ENCODE data around the gene FARS2. TPM values are rescaled to one million over a fixed set of nuclear protein-coding genes. Genes with fewer than 3 reads are reported as not detected.

FARS2 gene
- total and polyA plus RNA-seq, 2 donors (not counting 1 experiment from before 2014, with no cell fraction given) = 33.0 to 35.5 TPM

- no peaks in the 10 kb centered on the region for H3K9me3 ChIP-seq (ENCODE audit: control extremely low read depth in 1 of 3, control insufficient read depth in 2 of 3, insufficient read depth in 1 of 3, low read length in 2 of 3)
- no peaks in the 10 kb centered on the region for H3K9me3 Mint-ChIP-seq (ENCODE audit: insufficient read depth)
- ChIA-PET POLR2A (no interaction called here), CTCF (interaction anchor here (0.6 to 7.6 kb wide), 2 partner anchors 165 to 248 kb away, joined by 3 to 192 read pairs; no protein-coding TSS in a partner anchor)
- no peaks in the 10 kb centered on the region for H3K27me3 ChIP-seq (replicated peaks in 1 of 4; ENCODE audit: control extremely low read depth in 1 of 4, control insufficient read depth in 3 of 4, insufficient read depth in 4 of 4, low read length in 3 of 4)
- H3K4me3 ChIP-seq (ENCODE audit: control extremely low read depth in 1 of 5, extremely low read depth in 1 of 5, insufficient read depth in 1 of 5, low read depth in 2 of 5, low read length in 4 of 5) = no peak overlapping the region
- H3K27ac Mint-ChIP-seq = no peak overlapping the region
- no peak overlapping the region for H3K4me3 Mint-ChIP-seq
- ATAC-seq (ENCODE audit: low read depth) (no peak), DNase-seq (no peak)
- no peak overlapping the region for H3K9ac ChIP-seq (ENCODE audit: low read length)
- H3K79me2 ChIP-seq (ENCODE audit: control insufficient read depth, insufficient read depth, low read length) = peaks cover 72% of the 10 kb centered on the region
- H3K4me2 ChIP-seq (replicated peaks; ENCODE audit: low read depth, low read length, poor library complexity, severe bottlenecking) = no peak overlapping the region
- H3K27me3 Mint-ChIP-seq = no peaks in the 10 kb centered on the region
- H4K20me1 ChIP-seq (ENCODE audit: control insufficient read depth, insufficient read depth, low read length, poor library complexity, severe bottlenecking) = peaks cover 16% of the 10 kb centered on the region
- H2AFZ ChIP-seq (ENCODE audit: insufficient read depth, low read depth, low read length, poor library complexity, severe bottlenecking) = no peak overlapping the region
- peaks cover 9 to 15% of the 10 kb centered on the region in 2 donors for H3K4me1 ChIP-seq (ENCODE audit: control insufficient read depth in 2 of 2, insufficient read depth in 2 of 2, low read length in 2 of 2)
- H3K27ac ChIP-seq (ENCODE audit: low read length in 2 of 2) = no peak overlapping the region
- H3K36me3 ChIP-seq (replicated peaks in 1 of 2; ENCODE audit: control extremely low read depth in 1 of 2, control insufficient read depth in 1 of 2, extremely low read depth in 1 of 2, insufficient read depth in 2 of 2, low read length in 1 of 2) = peaks cover 0 to 2% of the 10 kb centered on the region in 2 experiments
- peaks cover 19% of the 10 kb centered on the region for H3K4me1 Mint-ChIP-seq
- TF ChIP-seq EZH2 (IDR thresholded peaks at IDR 0.05; ENCODE audit: borderline replicate concordance, insufficient read depth, low read depth, low read length, poor library complexity, severe bottlenecking) = no peak
- TF ChIP-seq, protein P1, sequence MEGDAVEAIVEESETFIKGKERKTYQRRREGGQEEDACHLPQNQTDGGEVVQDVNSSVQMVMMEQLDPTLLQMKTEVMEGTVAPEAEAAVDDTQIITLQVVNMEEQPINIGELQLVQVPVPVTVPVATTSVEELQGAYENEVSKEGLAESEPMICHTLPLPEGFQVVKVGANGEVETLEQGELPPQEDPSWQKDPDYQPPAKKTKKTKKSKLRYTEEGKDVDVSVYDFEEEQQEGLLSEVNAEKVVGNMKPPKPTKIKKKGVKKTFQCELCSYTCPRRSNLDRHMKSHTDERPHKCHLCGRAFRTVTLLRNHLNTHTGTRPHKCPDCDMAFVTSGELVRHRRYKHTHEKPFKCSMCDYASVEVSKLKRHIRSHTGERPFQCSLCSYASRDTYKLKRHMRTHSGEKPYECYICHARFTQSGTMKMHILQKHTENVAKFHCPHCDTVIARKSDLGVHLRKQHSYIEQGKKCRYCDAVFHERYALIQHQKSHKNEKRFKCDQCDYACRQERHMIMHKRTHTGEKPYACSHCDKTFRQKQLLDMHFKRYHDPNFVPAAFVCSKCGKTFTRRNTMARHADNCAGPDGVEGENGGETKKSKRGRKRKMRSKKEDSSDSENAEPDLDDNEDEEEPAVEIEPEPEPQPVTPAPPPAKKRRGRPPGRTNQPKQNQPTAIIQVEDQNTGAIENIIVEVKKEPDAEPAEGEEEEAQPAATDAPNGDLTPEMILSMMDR (IDR thresholded peaks at IDR 0.05) = no peak
- intact Hi-C loops (cut with micrococcal nuclease) = no loop called here
Observed at GRCh38 chr6:5307058-5307457, 45.7 kb downstream of the FARS2 start.

GRCh38 chr6:5308066-5308465, 46.8 kb downstream of the FARS2 start:
- 86% methylated on average over 3 of the region's 4 CpGs for WGBS (ENCODE audit: insufficient coverage)
- H3K9me3 Mint-ChIP-seq (ENCODE audit: insufficient read depth) = no peaks in the 10 kb centered on the region

More at GRCh38 chr6:5308066-5308465, 46.8 kb downstream of the FARS2 start:
- Histone ChIP-seq H3K4me3 (ENCODE audit: control extremely low read depth in 1 of 5, extremely low read depth in 1 of 5, insufficient read depth in 1 of 5, low read depth in 2 of 5, low read length in 4 of 5) (no peak overlapping the region), H3K4me2 (replicated peaks; ENCODE audit: low read depth, low read length, poor library complexity, severe bottlenecking) (no peak overlapping the region), H2AFZ (ENCODE audit: insufficient read depth, low read depth, low read length, poor library complexity, severe bottlenecking) (no peak overlapping the region), H3K9ac (ENCODE audit: low read length) (no peak overlapping the region), H3K27ac (ENCODE audit: low read length in 2 of 2) (no peak overlapping the region), H3K27me3 (replicated peaks in 1 of 4; ENCODE audit: control extremely low read depth in 1 of 4, control insufficient read depth in 3 of 4, insufficient read depth in 4 of 4, low read length in 3 of 4) (no peaks in the 10 kb centered on the region), H3K9me3 (ENCODE audit: control extremely low read depth in 1 of 3, control insufficient read depth in 2 of 3, insufficient read depth in 1 of 3, low read length in 2 of 3) (no peaks in the 10 kb centered on the region), H3K36me3 (replicated peaks in 1 of 2; ENCODE audit: control extremely low read depth in 1 of 2, control insufficient read depth in 1 of 2, extremely low read depth in 1 of 2, insufficient read depth in 2 of 2, low read length in 1 of 2) (peaks cover 0 to 2% of the 10 kb centered on the region in 2 experiments), H4K20me1 (ENCODE audit: control insufficient read depth, insufficient read depth, low read length, poor library complexity, severe bottlenecking) (peaks cover 16% of the 10 kb centered on the region), H3K79me2 (ENCODE audit: control insufficient read depth, insufficient read depth, low read length) (peaks cover 62% of the 10 kb centered on the region), H3K4me1 (ENCODE audit: control insufficient read depth in 2 of 2, insufficient read depth in 2 of 2, low read length in 2 of 2) (peaks cover 3 to 5% of the 10 kb centered on the region in 2 donors)
- intact Hi-C loops (cut with micrococcal nuclease) = no loop called here
- Mint-ChIP-seq H3K4me1 (peaks cover 17% of the 10 kb centered on the region), H3K27me3 (no peaks in the 10 kb centered on the region), H3K27ac (no peak overlapping the region), H3K4me3 (no peak overlapping the region)
- ATAC-seq (ENCODE audit: low read depth) (no peak), DNase-seq (no peak)
- no peak for TF ChIP-seq EZH2 (IDR thresholded peaks at IDR 0.05; ENCODE audit: borderline replicate concordance, insufficient read depth, low read depth, low read length, poor library complexity, severe bottlenecking)
- TF ChIP-seq, protein P1 (IDR thresholded peaks at IDR 0.05) = no peak
- ChIA-PET POLR2A (no interaction called here), CTCF (interaction anchor here (7.6 kb wide), 1 partner anchor 166 kb away, joined by 192 read pairs; no protein-coding TSS in a partner anchor)
